ENCODE results near the gene TMEM185A. TPM values are rescaled to one million over a fixed set of nuclear protein-coding genes. Genes with fewer than 3 reads are reported as not detected.
"Not testable (repeated sequence)": the region's sequence is repeated elsewhere in the genome, so short reads cannot be mapped to it uniquely, and the experiment has no call there.

TMEM185A gene
- total RNA-seq, 2 experiments from 2014 or later: 6.2 to 14.5 TPM

- POLR2A ChIA-PET: no interaction called here
- BruUV-seq (replicated peaks): no TSS peak
- no peak for TF ChIP-seq EZH2phosphoT487 (IDR thresholded peaks at IDR 0.05; ENCODE audit: borderline replicate concordance, low read depth, low read length)
- TF ChIP-seq CTCF (conservative IDR thresholded peaks at IDR 0.05; ENCODE audit: low read length): no peak
- H3K36me3 ChIP-seq (ENCODE audit: insufficient read depth, low read length): no peaks in the 10 kb centered on the region
- H3K4me1 ChIP-seq (ENCODE audit: insufficient read depth, low read length, poor library complexity, severe bottlenecking): peaks cover 19% of the 10 kb centered on the region
- peaks cover 4% of the 10 kb centered on the region; the same call in 1 of the 2 replicates for H3K79me2 ChIP-seq (ENCODE audit: insufficient read depth, low read depth, low read length)
- no peak overlapping the region for H3K4me3 ChIP-seq (ENCODE audit: low read depth, low read length, poor library complexity, severe bottlenecking)
- no peaks in the 10 kb centered on the region for H3K9me3 ChIP-seq (ENCODE audit: low read length)
- no peak overlapping the region for H2AFZ ChIP-seq (ENCODE audit: low read length)
- H3K9me2 ChIP-seq (ENCODE audit: insufficient read depth, low read length): no peaks in the 10 kb centered on the region
- no peak overlapping the region for H3K4me2 ChIP-seq (ENCODE audit: low read length)
- no peak overlapping the region for H3K27ac ChIP-seq (ENCODE audit: low read depth, low read length, poor library complexity, severe bottlenecking)
- intact Hi-C loops (cut with micrococcal nuclease; ENCODE audit: unreplicated experiment): no loop called here
- CTCF ChIA-PET (ENCODE audit: unreplicated experiment): no interaction called here
- H4K20me1 ChIP-seq (ENCODE audit: insufficient read depth, low read length): no peaks in the 10 kb centered on the region
- DNase-seq (ENCODE audit: low spot score): no peak
Observed at GRCh38 chrX:149628280-149628679, 3.3 kb downstream of the TMEM185A start.

GRCh38 chrX:149626829-149627228, 4.8 kb downstream of the TMEM185A start:
- H3K4me1 ChIP-seq (ENCODE audit: insufficient read depth, low read length, poor library complexity, severe bottlenecking): peaks cover 16% of the 10 kb centered on the region
- H3K4me2 ChIP-seq (ENCODE audit: low read length); POLR2A ChIA-PET; intact Hi-C loops (cut with micrococcal nuclease; ENCODE audit: unreplicated experiment); H3K9me3 ChIP-seq (ENCODE audit: low read length); H3K9me2 ChIP-seq (ENCODE audit: insufficient read depth, low read length); H3K36me3 ChIP-seq (ENCODE audit: insufficient read depth, low read length); BruUV-seq (replicated peaks); H2AFZ ChIP-seq (ENCODE audit: low read length); H3K79me2 ChIP-seq (ENCODE audit: insufficient read depth, low read depth, low read length); H3K4me3 ChIP-seq (ENCODE audit: low read depth, low read length, poor library complexity, severe bottlenecking); H4K20me1 ChIP-seq (ENCODE audit: insufficient read depth, low read length); DNase-seq (ENCODE audit: low spot score); CTCF ChIA-PET (ENCODE audit: unreplicated experiment); H3K27ac ChIP-seq (ENCODE audit: low read depth, low read length, poor library complexity, severe bottlenecking): not testable (repeated sequence)

- H3K27ac ChIP-seq (ENCODE audit: low read depth, low read length, poor library complexity, severe bottlenecking); H3K4me1 ChIP-seq (ENCODE audit: insufficient read depth, low read length, poor library complexity, severe bottlenecking); BruUV-seq (replicated peaks); H3K4me2 ChIP-seq (ENCODE audit: low read length); H3K4me3 ChIP-seq (ENCODE audit: low read depth, low read length, poor library complexity, severe bottlenecking); H3K79me2 ChIP-seq (ENCODE audit: insufficient read depth, low read depth, low read length); DNase-seq (ENCODE audit: low spot score); intact Hi-C loops (cut with micrococcal nuclease; ENCODE audit: unreplicated experiment); CTCF ChIA-PET (ENCODE audit: unreplicated experiment); H3K9me3 ChIP-seq (ENCODE audit: low read length); POLR2A ChIA-PET; H3K9me2 ChIP-seq (ENCODE audit: insufficient read depth, low read length); H2AFZ ChIP-seq (ENCODE audit: low read length); H4K20me1 ChIP-seq (ENCODE audit: insufficient read depth, low read length); H3K36me3 ChIP-seq (ENCODE audit: insufficient read depth, low read length): not testable (repeated sequence)
Observed at GRCh38 chrX:149619662-149620061, 11.9 kb downstream of the TMEM185A start.

- no peak for DNase-seq (ENCODE audit: low spot score)
- Histone ChIP-seq H3K4me1 (ENCODE audit: insufficient read depth, low read length, poor library complexity, severe bottlenecking) (no peaks in the 10 kb centered on the region), H4K20me1 (ENCODE audit: insufficient read depth, low read length) (no peaks in the 10 kb centered on the region), H3K4me3 (ENCODE audit: low read depth, low read length, poor library complexity, severe bottlenecking) (no peak overlapping the region), H3K9me2 (ENCODE audit: insufficient read depth, low read length) (no peaks in the 10 kb centered on the region), H3K27ac (ENCODE audit: low read depth, low read length, poor library complexity, severe bottlenecking) (no peak overlapping the region), H3K4me2 (ENCODE audit: low read length) (no peak overlapping the region), H3K9me3 (ENCODE audit: low read length) (no peaks in the 10 kb centered on the region), H2AFZ (ENCODE audit: low read length) (no peak overlapping the region), H3K36me3 (ENCODE audit: insufficient read depth, low read length) (no peaks in the 10 kb centered on the region), H3K79me2 (ENCODE audit: insufficient read depth, low read depth, low read length) (no peaks in the 10 kb centered on the region)
- intact Hi-C loops (cut with micrococcal nuclease; ENCODE audit: unreplicated experiment): no loop called here
- ChIA-PET CTCF (ENCODE audit: unreplicated experiment) (no interaction called here), POLR2A (no interaction called here)
- TF ChIP-seq EZH2phosphoT487 (IDR thresholded peaks at IDR 0.05; ENCODE audit: borderline replicate concordance, low read depth, low read length) (no peak), CTCF (conservative IDR thresholded peaks at IDR 0.05; ENCODE audit: low read length) (no peak)
- no TSS peak for BruUV-seq (replicated peaks)
Observed at GRCh38 chrX:149618871-149619270, 12.7 kb downstream of the TMEM185A start.

Measured in OCI-LY7 (cell line).